NT2/D1 (cell line): Measurements from ENCODE around the gene GFRA4.

Experiments
- YY1 ChIP-seq: IDR thresholded peaks from 2 replicates; pipeline ENCODE4 v1.6.1; 2011; ENCODE audit not compliant: insufficient read length, insufficient read depth
- ZNF274 ChIP-seq: IDR thresholded peaks from 2 replicates; pipeline ENCODE4 v1.6.1; 2011; ENCODE audit warnings: mild to moderate bottlenecking, low read depth, low read length

GRCh38 chr20:3632311-3633004, 30.7 kb downstream of the GFRA4 start:
- no peak for TF ChIP-seq YY1
- TF ChIP-seq ZNF274 = no peak
